Measurements from ENCODE around the gene LMNB1. TPM values are rescaled to one million over a fixed set of nuclear protein-coding genes. Genes with fewer than 3 reads are reported as not detected.
A peak's percentile ranks its signal among the peaks of the same experiment; 100 is the strongest.

Gene LMNB1
- total and polyA plus RNA-seq, 11 donors, result 0.27 to 27.8 (median 1.8) TPM

- ATAC-seq (no peak), DNase-seq (no peak)
- TF ChIP-seq POLR2A (IDR thresholded peaks at IDR 0.05) (no peak), CTCF (IDR thresholded peaks at IDR 0.05) (no peak)
- Histone ChIP-seq H3K36me3 (no peaks in the 10 kb centered on the region), H3K27ac (peak overlapping the region in 11 of 12 donors; percentile 13 to 71 (median 52)), H3K4me1 (peaks cover 0 to 54% (median 35%) of the 10 kb centered on the region in 12 donors), H3K9me3 (no peaks in the 10 kb centered on the region), H3K27me3 (no peaks in the 10 kb centered on the region), H3K4me3 (no peak overlapping the region)
- WGBS, 4 donors, result 76 to 86% (median 80%) methylated on average over 5 of the region's 5 CpGs
- intact Hi-C loops (cut with DNase I), result loop anchor here in 6 of 10 donors (5.0 kb wide), 2 partner anchors 185 to 195 kb away; partner anchors contain the start of gene MARCHF3 (in 4 of the 6)
Measured at GRCh38 chr5:126846744-126847455, 70.0 kb downstream of the LMNB1 start.

GRCh38 chr5:126847456-126847820, 70.5 kb downstream of the LMNB1 start:
- Histone ChIP-seq H3K27me3 (no peaks in the 10 kb centered on the region), H3K4me1 (peaks cover 0 to 59% (median 37%) of the 10 kb centered on the region in 12 donors), H3K36me3 (no peaks in the 10 kb centered on the region), H3K9me3 (no peaks in the 10 kb centered on the region), H3K27ac (peak overlapping the region in 10 of 12 donors; percentile 26 to 71 (median 52)), H3K4me3 (no peak overlapping the region)
- intact Hi-C loops (cut with DNase I), result loop anchor here in 6 of 10 donors (5.0 kb wide), 2 partner anchors 185 to 195 kb away; partner anchors contain the start of gene MARCHF3 (in 4 of the 6)
- no peak for DNase-seq
- TF ChIP-seq CTCF (IDR thresholded peaks at IDR 0.05) (no peak), POLR2A (IDR thresholded peaks at IDR 0.05) (no peak)
- ATAC-seq, result peak in 2 of 4 donors; percentile 19 to 46
- 74 to 89% (median 79%) methylated on average over 4 of the region's 4 CpGs for WGBS, 4 donors

- peak overlapping the region in 11 of 12 donors; percentile 8 to 77 (median 53) for H3K27ac ChIP-seq
- ATAC-seq, result peak; percentile 12 to 77 (median 42)
- intact Hi-C loops (cut with DNase I), result loop anchor here in 6 of 10 donors (5.0 kb wide), 2 partner anchors 184 to 194 kb away; partner anchors contain the start of gene MARCHF3 (in 4 of the 6)
- TF ChIP-seq CTCF (IDR thresholded peaks at IDR 0.05) (no peak), POLR2A (IDR thresholded peaks at IDR 0.05) (no peak)
- no peaks in the 10 kb centered on the region for H3K9me3 ChIP-seq
- no peak for DNase-seq
- H3K4me1 ChIP-seq, result peaks cover 0 to 63% (median 39%) of the 10 kb centered on the region in 12 donors
- 56 to 75% (median 62%) methylated on average over 3 of the region's 3 CpGs for WGBS, 4 donors
- H3K36me3 ChIP-seq, result no peaks in the 10 kb centered on the region
- peak overlapping the region in 1 of 12 donors; percentile 3 for H3K4me3 ChIP-seq
- H3K27me3 ChIP-seq, result no peaks in the 10 kb centered on the region
Measured at GRCh38 chr5:126847826-126848251, 70.9 kb downstream of the LMNB1 start.

GRCh38 chr5:126848253-126848652, 71.3 kb downstream of the LMNB1 start:
- Histone ChIP-seq H3K4me1 (peaks cover 0 to 65% (median 39%) of the 10 kb centered on the region in 12 donors), H3K9me3 (no peaks in the 10 kb centered on the region), H3K27me3 (no peaks in the 10 kb centered on the region), H3K36me3 (no peaks in the 10 kb centered on the region), H3K4me3 (peak overlapping the region in 1 of 12 donors; percentile 3), H3K27ac (peak overlapping the region in 10 of 12 donors; percentile 3 to 77 (median 55))
- DNase-seq (no peak), ATAC-seq (peak in 3 of 4 donors; percentile 5 to 23 (median 23))
- intact Hi-C loops (cut with DNase I), result loop anchor here in 6 of 10 donors (5.0 kb wide), 2 partner anchors 184 to 194 kb away; partner anchors contain the start of gene MARCHF3 (in 4 of the 6)
- TF ChIP-seq CTCF (IDR thresholded peaks at IDR 0.05) (no peak), POLR2A (IDR thresholded peaks at IDR 0.05) (no peak)
- 75 to 81% (median 79%) methylated on average over 8 of the region's 8 CpGs for WGBS, 4 donors
